ENCODE data around the gene MCF2L. TPM values are rescaled to one million over a fixed set of nuclear protein-coding genes. Genes with fewer than 3 reads are reported as not detected.

MCF2L gene
- polyA plus RNA-seq, 1 donor (not counting 4 experiments of a cell fraction or from before 2014, with no cell fraction given) = 0.14 TPM

- DNase-seq (ENCODE audit: low read depth, low spot score) = no peak
- Histone ChIP-seq H3K4me1 (ENCODE audit: control insufficient read depth, extremely low read depth, insufficient read depth, low read length) (no peaks in the 10 kb centered on the region), H3K27me3 (ENCODE audit: control insufficient read depth, extremely low read depth, insufficient read depth, low read length) (peaks cover 6% of the 10 kb centered on the region), H3K27ac (ENCODE audit: control insufficient read depth, insufficient read depth, low read length) (no peak overlapping the region), H3K9ac (ENCODE audit: control insufficient read depth, extremely low read depth, insufficient read depth, low read length) (no peak overlapping the region), H3K9me1 (ENCODE audit: control insufficient read depth, extremely low read depth, insufficient read depth, low read length) (no peaks in the 10 kb centered on the region), H4K20me1 (ENCODE audit: control insufficient read depth, extremely low read depth, insufficient read depth, low read length) (no peaks in the 10 kb centered on the region), H2AFZ (ENCODE audit: control insufficient read depth, low read length) (no peak overlapping the region), H3K9me3 (ENCODE audit: control insufficient read depth, low read depth, low read length) (no peaks in the 10 kb centered on the region), H3K4me2 (ENCODE audit: control insufficient read depth, extremely low read depth, insufficient read depth, low read depth, low read length) (no peak overlapping the region), H3K79me2 (ENCODE audit: control insufficient read depth, insufficient read depth, low read length) (no peaks in the 10 kb centered on the region), H3K36me3 (ENCODE audit: control insufficient read depth in 2 of 2, extremely low read depth in 1 of 2, insufficient read depth in 2 of 2, low read length in 2 of 2) (no peaks in the 10 kb centered on the region), H3K4me3 (ENCODE audit: control insufficient read depth in 2 of 3, extremely low read depth in 1 of 3, insufficient read depth in 2 of 3, low read depth in 1 of 3, low read length in 3 of 3) (no peak overlapping the region)
- FAIRE-seq = no peak
- dilution Hi-C loops (cut with MboI; ENCODE audit: extremely low pct_ligation_motif_present, low sequenced_read_pairs) = no loop called here
- TF ChIP-seq EZH2 (IDR thresholded peaks at IDR 0.05; ENCODE audit: low read length) (no peak), CTCF (optimal IDR thresholded peaks at IDR 0.05 in 1 of 3, IDR thresholded peaks at IDR 0.05 in 1 of 3, conservative IDR thresholded peaks at IDR 0.05 in 1 of 3; ENCODE audit: extremely low read depth in 1 of 3, insufficient read depth in 2 of 3, low read length in 3 of 3) (no peak)
Observed at GRCh38 chr13:113086991-113087922, 118.2 kb downstream of the MCF2L start.

GRCh38 chr13:113087923-113088690 lies 119.1 kb downstream of the MCF2L start:
- H3K4me1 ChIP-seq (ENCODE audit: control insufficient read depth, extremely low read depth, insufficient read depth, low read length) = no peaks in the 10 kb centered on the region
- H4K20me1 ChIP-seq (ENCODE audit: control insufficient read depth, extremely low read depth, insufficient read depth, low read length) = no peaks in the 10 kb centered on the region
- FAIRE-seq (no peak), DNase-seq (ENCODE audit: low read depth, low spot score) (no peak)
- TF ChIP-seq CTCF (optimal IDR thresholded peaks at IDR 0.05 in 1 of 3, IDR thresholded peaks at IDR 0.05 in 1 of 3, conservative IDR thresholded peaks at IDR 0.05 in 1 of 3; ENCODE audit: extremely low read depth in 1 of 3, insufficient read depth in 2 of 3, low read length in 3 of 3) = no peak
- no peak for TF ChIP-seq EZH2 (IDR thresholded peaks at IDR 0.05; ENCODE audit: low read length)
- peaks cover 2% of the 10 kb centered on the region for H3K27me3 ChIP-seq (ENCODE audit: control insufficient read depth, extremely low read depth, insufficient read depth, low read length)
- H3K9me3 ChIP-seq (ENCODE audit: control insufficient read depth, low read depth, low read length) = no peaks in the 10 kb centered on the region
- dilution Hi-C loops (cut with MboI; ENCODE audit: extremely low pct_ligation_motif_present, low sequenced_read_pairs) = no loop called here
- H3K9ac ChIP-seq (ENCODE audit: control insufficient read depth, extremely low read depth, insufficient read depth, low read length) = no peak overlapping the region
- no peak overlapping the region for H2AFZ ChIP-seq (ENCODE audit: control insufficient read depth, low read length)
- H3K27ac ChIP-seq (ENCODE audit: control insufficient read depth, insufficient read depth, low read length) = no peak overlapping the region
- no peaks in the 10 kb centered on the region for H3K36me3 ChIP-seq (ENCODE audit: control insufficient read depth in 2 of 2, extremely low read depth in 1 of 2, insufficient read depth in 2 of 2, low read length in 2 of 2)
- no peaks in the 10 kb centered on the region for H3K9me1 ChIP-seq (ENCODE audit: control insufficient read depth, extremely low read depth, insufficient read depth, low read length)
- no peak overlapping the region for H3K4me2 ChIP-seq (ENCODE audit: control insufficient read depth, extremely low read depth, insufficient read depth, low read depth, low read length)
- H3K79me2 ChIP-seq (ENCODE audit: control insufficient read depth, insufficient read depth, low read length) = no peaks in the 10 kb centered on the region
- no peak overlapping the region for H3K4me3 ChIP-seq (ENCODE audit: control insufficient read depth in 2 of 3, extremely low read depth in 1 of 3, insufficient read depth in 2 of 3, low read depth in 1 of 3, low read length in 3 of 3)

Data from keratinocyte (primary cell).